ENCODE measurements around the gene PNPLA7. TPM values are rescaled to one million over a fixed set of nuclear protein-coding genes. Genes with fewer than 3 reads are reported as not detected.

The PNPLA7 gene
- polyA plus RNA-seq, 12 donors, result 1.3 to 4.6 (median 2.9) TPM; not detected in 1

DNA sequence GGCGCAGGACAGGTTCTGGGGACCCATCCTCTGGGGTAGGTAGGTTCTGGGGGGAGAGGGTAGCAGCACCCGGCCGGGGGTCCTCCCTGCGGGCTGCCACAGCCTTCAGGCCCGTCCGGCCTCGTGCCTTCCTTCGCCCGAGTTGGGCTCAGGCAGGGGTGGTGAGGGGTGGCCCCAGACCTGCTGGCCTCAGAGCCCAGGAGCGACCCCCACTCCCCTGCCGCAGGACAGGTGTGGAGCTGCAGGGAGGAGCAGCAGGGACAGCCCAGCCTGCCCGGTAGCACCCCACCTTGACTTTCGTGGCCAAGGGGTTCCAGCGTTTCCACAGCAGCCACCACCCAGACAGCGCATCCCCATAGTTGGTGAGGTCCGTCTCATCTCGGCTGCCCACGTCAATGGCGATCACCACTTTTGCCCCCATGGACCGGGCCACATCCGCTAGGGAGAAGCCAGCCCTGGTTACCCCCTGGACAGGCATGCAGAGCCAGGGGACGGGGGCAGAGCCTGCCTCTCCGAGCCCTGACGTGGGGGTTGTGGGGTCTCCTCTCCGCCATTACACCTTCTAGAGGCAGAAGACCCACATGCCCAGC is 87.7 kb downstream of the PNPLA7 start:
- no peak for DNase-seq

DNA sequence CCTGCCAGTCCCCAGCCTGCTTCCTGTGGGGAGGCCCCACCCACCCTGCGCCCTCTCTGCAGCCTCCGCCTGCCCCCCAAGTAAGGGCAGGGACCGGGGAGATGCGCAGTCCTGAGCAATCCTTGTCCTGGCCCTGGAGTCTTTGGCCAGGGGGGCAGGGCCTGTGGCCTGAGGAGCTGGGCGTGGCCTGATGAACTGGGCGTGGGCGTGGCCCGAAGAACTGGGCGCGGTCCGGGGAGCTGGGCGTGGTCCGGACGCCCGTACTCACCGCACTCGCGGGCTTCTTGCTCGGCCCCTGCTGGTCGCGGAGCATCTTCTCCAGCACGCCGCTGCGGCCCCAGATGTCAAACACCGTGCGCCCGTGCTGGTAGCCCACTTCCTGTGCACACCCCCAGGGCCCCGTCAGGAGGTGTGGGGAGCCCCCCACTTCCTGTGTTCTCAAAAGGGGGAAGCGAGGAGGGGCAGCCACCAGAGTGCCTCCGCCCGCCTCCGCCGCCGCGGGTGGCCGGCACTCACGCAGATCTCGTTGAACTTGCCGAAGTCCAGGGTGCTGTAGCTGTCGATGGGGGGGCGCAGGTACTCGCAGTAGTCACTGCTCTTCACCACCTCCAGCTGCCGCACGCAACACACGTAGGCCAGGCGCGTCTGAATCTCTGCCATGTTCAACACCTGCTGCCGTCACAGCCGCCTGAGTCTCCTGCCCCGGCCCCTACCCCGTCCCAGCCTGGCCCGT is 88.4 kb downstream of the PNPLA7 start:
- DNase-seq, result no peak

GRCh38 chr9:137461316-137461662 is 88.9 kb downstream of the PNPLA7 start:
- DNase-seq, result no peak

GRCh38 chr9:137460363-137461315 is 89.6 kb downstream of the PNPLA7 start:
- no peak for DNase-seq

DNA sequence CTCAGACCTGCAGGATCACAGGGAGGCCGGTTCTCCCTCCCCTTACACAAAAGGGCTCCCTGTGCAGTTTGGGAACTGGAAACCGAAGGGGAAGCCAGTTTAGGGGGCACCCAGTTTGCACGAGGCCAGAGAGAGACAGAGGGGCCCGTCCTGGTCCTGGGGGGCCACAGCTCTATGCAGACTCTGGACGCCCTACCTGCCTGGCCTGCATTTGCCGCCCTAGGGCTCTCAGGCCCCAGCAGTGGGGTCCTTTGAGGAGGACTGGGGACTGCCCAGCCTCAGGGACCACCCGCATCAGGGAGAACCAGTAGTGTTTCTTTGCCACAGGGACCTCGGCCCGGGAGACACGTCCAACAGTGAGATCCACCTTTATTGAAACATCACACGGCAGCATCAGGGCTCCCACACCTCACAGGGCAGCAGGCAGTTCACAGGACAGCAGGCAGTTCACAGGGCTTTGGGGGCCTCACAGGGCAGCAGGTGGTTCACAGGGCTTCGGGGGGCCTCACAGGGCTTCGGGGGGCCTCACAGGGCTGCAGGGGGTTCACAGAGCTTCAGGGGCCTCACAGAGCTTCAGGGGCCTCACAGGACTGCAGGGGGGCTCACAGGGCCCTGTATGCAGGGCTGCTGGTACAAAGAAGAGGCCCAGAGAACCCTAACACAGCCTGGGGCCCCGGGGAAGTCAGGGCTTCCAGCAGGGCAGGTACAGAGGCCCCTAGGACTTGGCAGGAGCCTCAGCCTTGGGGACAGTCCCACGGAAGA is 90.4 kb downstream of the PNPLA7 start:
- no peak for DNase-seq

- DNase-seq, result peak; percentile 91
These were observed 91.0 kb downstream of the PNPLA7 start, which contains the start of gene NSMF for GRCh38 chr9:137459152-137459600. NSMF (minus strand) TSS chr9:137459334; CDS start chr9:137459102, 232 bp downstream.

GRCh38 chr9:137458194-137459151 is 91.7 kb downstream of the PNPLA7 start:
- DNase-seq, result no peak

DNA sequence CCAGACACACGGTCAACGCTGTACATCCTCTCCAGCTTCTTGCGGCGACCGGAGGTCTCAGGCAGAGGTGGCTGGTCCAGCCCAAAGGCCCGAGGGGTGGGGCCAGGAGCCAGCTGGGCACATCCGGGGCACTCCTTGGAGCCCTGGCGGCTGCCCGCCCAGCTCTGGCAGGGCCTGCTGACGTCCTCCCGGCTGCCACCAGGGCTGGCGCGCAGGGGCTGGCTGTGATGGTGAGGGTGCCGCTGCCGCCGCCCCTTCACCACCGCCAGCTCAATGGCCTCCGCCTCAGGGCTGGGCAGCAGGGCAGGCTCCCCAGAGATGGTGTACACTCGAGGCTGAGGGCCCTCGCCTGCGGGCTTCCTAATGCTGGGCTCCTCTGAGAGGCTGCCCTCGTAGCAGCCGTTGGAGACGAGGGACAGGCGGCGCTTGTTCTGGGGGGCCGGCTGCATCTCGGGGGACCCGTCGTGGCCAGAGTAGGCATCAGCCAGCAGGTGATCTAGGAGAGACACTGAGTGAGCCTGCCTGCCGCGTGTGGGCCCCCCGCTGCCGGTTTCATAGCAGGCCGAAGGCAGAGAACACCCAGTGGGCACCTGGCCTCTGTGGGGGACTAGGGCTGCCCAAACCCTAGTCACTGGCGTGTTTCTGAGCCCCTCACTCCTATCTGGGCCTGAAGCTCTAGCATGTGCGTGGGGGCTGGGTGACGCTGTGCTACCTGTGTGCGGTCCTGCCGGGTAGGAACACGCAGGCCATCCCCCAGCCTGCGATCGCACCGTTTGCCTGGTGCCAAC is 92.6 kb downstream of the PNPLA7 start:
- no peak for DNase-seq

DNA sequence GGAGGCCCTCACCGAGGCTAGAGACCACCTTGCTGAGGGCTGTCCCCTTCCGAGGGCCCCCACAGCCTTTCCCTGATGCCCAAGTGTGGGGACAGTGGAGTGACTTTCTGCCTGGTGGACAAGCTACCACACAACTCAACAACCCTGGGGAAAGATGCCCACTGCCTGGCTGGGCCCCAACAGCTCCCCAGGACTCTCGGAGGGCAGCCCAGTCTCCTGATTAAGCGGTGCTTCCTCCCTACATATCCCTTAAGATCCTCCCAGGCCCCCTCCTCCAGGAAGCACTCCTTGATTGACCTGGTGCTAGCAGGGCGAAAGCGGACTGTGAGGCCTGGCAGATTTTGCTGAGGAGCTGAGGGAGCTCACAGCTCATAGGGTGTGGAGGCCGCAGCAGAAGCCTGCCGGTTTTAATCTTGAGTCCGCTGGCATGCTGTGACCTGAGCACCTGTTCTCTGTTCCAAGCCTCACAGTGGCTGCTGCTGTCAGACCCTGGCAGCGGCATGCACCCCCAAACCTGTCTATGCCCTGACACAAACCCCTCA is 93.3 kb downstream of the PNPLA7 start:
- DNase-seq, result no peak

DNA sequence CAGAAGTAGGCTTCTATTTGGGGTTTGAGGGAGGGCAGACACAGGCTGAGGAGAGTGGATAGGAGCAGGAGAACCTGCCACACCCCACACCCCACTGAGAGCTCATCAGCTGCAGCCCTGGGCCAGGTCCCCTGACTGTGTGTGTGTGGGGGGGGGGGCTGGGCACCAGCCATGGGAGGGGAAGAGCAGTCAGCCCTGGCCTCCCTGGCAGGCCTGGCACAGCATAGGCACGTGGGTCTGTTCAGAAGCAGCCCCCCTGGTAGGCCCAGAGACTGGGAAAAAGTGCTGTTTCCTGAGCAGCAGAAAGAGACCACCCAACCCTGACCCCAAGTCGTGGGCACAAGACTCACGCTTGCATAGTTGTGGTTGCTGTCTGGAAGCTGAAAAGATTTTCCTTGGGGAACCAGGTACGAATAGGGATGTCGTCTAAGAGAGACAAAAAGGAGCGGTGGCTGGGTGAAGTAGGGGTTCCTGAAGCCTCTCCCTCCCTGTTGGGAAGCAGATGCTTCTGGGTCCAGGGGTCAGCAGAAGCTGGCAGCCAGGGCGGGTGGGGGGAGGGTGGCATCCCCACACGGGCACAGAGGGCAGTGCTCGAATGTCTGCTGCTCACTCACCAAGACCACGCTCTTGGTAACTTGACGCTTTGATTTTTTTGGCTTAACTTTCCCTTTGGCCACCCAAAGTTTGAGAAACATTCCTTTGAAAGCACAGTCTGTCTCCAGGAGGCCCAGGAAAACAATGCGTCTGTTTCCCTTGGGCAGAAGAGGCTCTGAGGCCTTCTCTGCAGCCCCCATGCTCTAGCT is 93.9 kb downstream of the PNPLA7 start:
- DNase-seq, result no peak

DNA sequence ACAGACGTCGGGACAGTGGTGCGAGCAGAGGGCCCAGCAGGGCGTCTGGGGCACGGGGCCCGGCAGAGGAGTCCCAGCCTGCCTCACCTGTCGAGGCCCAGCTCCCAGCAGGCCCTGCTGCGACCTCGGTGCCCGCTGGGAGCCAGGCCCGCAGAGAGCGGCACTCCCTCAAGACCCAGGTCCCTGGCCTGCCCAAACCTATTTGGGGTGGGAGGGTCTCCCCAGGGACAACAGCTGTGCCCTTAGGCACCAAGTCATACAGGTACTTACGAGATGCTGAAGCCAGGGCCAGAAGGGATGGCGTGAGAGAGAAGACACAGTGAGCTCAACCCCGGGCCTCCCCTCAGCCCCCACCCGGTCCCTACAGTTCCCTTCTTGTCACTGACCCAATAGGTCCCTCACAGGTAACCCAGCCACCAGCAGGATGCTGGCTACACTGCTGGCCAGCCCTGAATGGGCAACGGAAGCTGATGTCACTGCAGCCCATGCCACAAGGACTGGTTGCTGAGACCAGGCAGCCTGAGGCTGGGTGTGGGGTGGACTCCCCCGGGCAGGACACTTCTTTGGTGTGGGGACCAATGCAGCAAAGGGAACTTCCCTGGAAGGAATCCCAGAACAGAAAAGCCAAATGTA is 94.7 kb downstream of the PNPLA7 start:
- DNase-seq, result no peak

DNA sequence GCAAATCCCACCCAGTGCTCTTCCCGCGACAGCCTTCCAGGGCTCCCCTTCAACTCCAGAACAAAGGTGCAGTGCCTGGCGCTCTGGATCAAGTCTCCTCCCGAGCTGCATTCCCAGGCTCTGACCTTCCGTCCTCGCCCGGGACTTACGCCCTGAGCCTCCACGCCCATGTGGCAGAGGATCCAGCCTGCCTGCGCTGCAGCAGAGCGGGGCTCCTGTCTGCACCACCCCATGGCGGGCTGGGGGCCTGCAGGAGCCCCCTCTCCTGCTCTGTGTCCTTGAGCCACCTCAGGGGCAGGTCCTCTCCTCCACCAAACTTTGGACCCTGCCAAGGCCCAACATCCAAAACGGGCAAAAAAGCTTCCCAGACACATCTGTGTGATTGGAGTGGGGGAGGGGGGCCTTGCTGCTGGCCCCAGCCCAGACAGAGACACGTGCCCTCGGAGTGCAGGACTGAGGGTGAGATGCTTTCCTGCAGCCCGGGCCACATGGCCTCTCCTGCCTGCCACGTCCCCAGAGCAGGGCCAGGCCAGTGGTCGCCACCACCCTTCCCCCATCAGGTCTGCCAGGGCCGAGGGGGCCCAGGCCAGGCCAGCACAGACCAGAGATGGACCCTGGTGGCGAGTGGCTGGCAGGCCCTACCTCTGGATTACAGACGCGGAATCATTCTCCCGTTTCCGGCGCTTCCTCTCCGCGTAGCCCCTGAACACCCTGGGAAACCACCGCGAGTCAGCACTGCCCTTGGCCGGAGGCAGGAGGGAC is 95.4 kb downstream of the PNPLA7 start:
- no peak for DNase-seq

- DNase-seq, result no peak
These were observed 96.0 kb downstream of the PNPLA7 start for GRCh38 chr9:137454145-137454596.

GRCh38 chr9:137453643-137454081 is 96.5 kb downstream of the PNPLA7 start:
- peak; percentile 54 for DNase-seq

GRCh38 chr9:137452761-137453642 is 97.2 kb downstream of the PNPLA7 start:
- DNase-seq, result no peak
